LNCaP clone FGC (cell line): ENCODE results near the gene SKAP1.

Experiments
- DNase-seq: peaks from one replicate; pipeline ENCODE4 v3.0.0-alpha.2; 2011; ENCODE audit warnings: low read depth
- H3K4me3 ChIP-seq: 2 replicates; pipeline ENCODE4 v1.5.1; 2011; ENCODE audit warnings: mild to moderate bottlenecking, low read depth, low read length, control low read depth
- CTCF ChIP-seq: IDR thresholded peaks from 2 replicates; pipeline ENCODE4 v1.5.1; 2012; ENCODE audit warnings: mild to moderate bottlenecking; ENCODE audit not compliant: control insufficient read depth, insufficient read depth; ENCODE audit errors: extremely low read depth

SKAP1 gene

GRCh38 chr17:48336986-48337385 is 93.0 kb downstream of the SKAP1 start:
- no peak overlapping the region for H3K4me3 ChIP-seq
- TF ChIP-seq CTCF, result no peak
- DNase-seq, result peak; percentile 30

- peak; percentile 66 for DNase-seq
- H3K4me3 ChIP-seq, result no peak overlapping the region
- TF ChIP-seq CTCF, result peak; percentile 61
Measured at GRCh38 chr17:48335858-48336500, 94.0 kb downstream of the SKAP1 start.

GRCh38 chr17:48335146-48335784 is 94.7 kb downstream of the SKAP1 start:
- DNase-seq, result no peak
- no peak overlapping the region for H3K4me3 ChIP-seq
- no peak for TF ChIP-seq CTCF

- TF ChIP-seq CTCF, result no peak
- H3K4me3 ChIP-seq, result no peak overlapping the region
Measured at GRCh38 chr17:48333034-48333530, 96.9 kb downstream of the SKAP1 start.

GRCh38 chr17:48330887-48331286 is 99.1 kb downstream of the SKAP1 start:
- H3K4me3 ChIP-seq, result no peak overlapping the region
- no peak for TF ChIP-seq CTCF
- DNase-seq, result no peak

More at GRCh38 chr17:48333034-48333530, 96.9 kb downstream of the SKAP1 start:
- DNase-seq, result no peak

- no peak for TF ChIP-seq CTCF
- DNase-seq, result peak; percentile 18
- H3K4me3 ChIP-seq, result no peak overlapping the region
Measured at GRCh38 chr17:48330421-48330820, 99.6 kb downstream of the SKAP1 start.

GRCh38 chr17:48328457-48328856 is 101.6 kb downstream of the SKAP1 start:
- DNase-seq, result no peak
- TF ChIP-seq CTCF, result no peak
- no peak overlapping the region for H3K4me3 ChIP-seq
